GM23248 (cell line): ENCODE data around the gene CERT1. TPM values are rescaled to one million over a fixed set of nuclear protein-coding genes. Genes with fewer than 3 reads are reported as not detected.

Experiments
- DNase-seq: peaks from one replicate; pipeline ENCODE4 v3.0.0-alpha.2; 2015
- H2AFZ ChIP-seq: fragments of 200-600 bp; sonication (generic); 2 replicates; pipeline ENCODE4 v1.6.1; 2016; ENCODE audit warnings: antibody characterized with exemption
- H3F3A ChIP-seq: fragments of 200-600 bp; sonication (generic); 2 replicates; pipeline ENCODE4 v1.6.1; 2016; ENCODE audit warnings: mild to moderate bottlenecking, antibody characterized with exemption, mixed run types; ENCODE audit not compliant: insufficient read depth
- H3K27ac ChIP-seq: fragments of 200-600 bp; sonication (generic); 2 replicates; pipeline ENCODE4 v1.5.1; 2016; ENCODE audit warnings: mild to moderate bottlenecking
- H3K27me3 ChIP-seq: fragments of 200-600 bp; sonication (generic); replicated peaks from 2 replicates; pipeline ENCODE4 v1.6.1; 2016; ENCODE audit warnings: mild to moderate bottlenecking; ENCODE audit not compliant: insufficient read depth
- H3K36me3 ChIP-seq: fragments of 200-600 bp; sonication (generic); 2 replicates; pipeline ENCODE4 v1.6.1; 2016; ENCODE audit warnings: low read depth, mild to moderate bottlenecking
- H3K4me1 ChIP-seq: fragments of 200-600 bp; sonication (generic); 2 replicates; pipeline ENCODE4 v1.6.1; 2016; ENCODE audit warnings: mild to moderate bottlenecking; ENCODE audit not compliant: insufficient read depth
- H3K4me2 ChIP-seq: fragments of 200-600 bp; sonication (generic); one replicate; pipeline ENCODE4 v1.6.1; 2016; ENCODE audit warnings: mild to moderate bottlenecking; ENCODE audit not compliant: unreplicated experiment
- H3K4me3 ChIP-seq: fragments of 200-600 bp; sonication (generic); 2 replicates; pipeline ENCODE4 v1.5.1; 2016; ENCODE audit warnings: mild to moderate bottlenecking
- H3K79me2 ChIP-seq: fragments of 200-600 bp; sonication (generic); 2 replicates; pipeline ENCODE4 v1.6.1; 2016; ENCODE audit warnings: mild to moderate bottlenecking; ENCODE audit not compliant: insufficient read depth
- H3K9ac ChIP-seq: fragments of 200-600 bp; sonication (generic); 2 replicates; pipeline ENCODE4 v1.6.1; 2016; ENCODE audit warnings: mild to moderate bottlenecking
- H3K9me2 ChIP-seq: fragments of 200-600 bp; sonication (generic); 2 replicates; pipeline ENCODE4 v1.6.1; 2016; ENCODE audit warnings: mixed run types, mild to moderate bottlenecking, moderate library complexity; ENCODE audit not compliant: insufficient read depth
- H3K9me3 ChIP-seq: fragments of 200-600 bp; sonication (generic); one replicate; pipeline ENCODE4 v1.6.1; 2017; ENCODE audit warnings: low read depth
- H4K20me1 ChIP-seq: fragments of 200-600 bp; sonication (generic); 2 replicates; pipeline ENCODE4 v1.6.0; 2016; ENCODE audit not compliant: insufficient read depth
- EZH2 ChIP-seq: fragments of 200-600 bp; sonication (generic); IDR thresholded peaks from 2 replicates; pipeline ENCODE4 v1.6.1; 2018; ENCODE audit warnings: antibody characterized with exemption, mild to moderate bottlenecking; ENCODE audit not compliant: insufficient read depth, poor library complexity, severe bottlenecking
- EZH2phosphoT487 ChIP-seq: fragments of 200-600 bp; sonication (generic); IDR thresholded peaks from 2 replicates; pipeline ENCODE4 v1.6.1; 2018; ENCODE audit warnings: antibody characterized with exemption, moderate library complexity, mild to moderate bottlenecking, low read depth; ENCODE audit not compliant: insufficient read depth
- WGBS, 2 experiments: methylation state at CpG; one replicate each; pipeline ENCODE4 v1.1.6; 2015 to 2017; ENCODE audit warnings: low lambda C conversion rate in 2 of 2, low coverage in 1 of 2; ENCODE audit errors: missing lambda C conversion rate in 2 of 2; 5-methylcytosine and 5-hydroxymethylcytosine counted together
- in situ Hi-C: fragments of 300-500 bp; cut with MboI; formaldehyde crosslinking; loops from 2 replicates; pipeline ENCODE4 v1.15.0; 2020
- polyA plus RNA-seq: library from polyadenylated mRNA; unstranded; fragments of >200 nt; fragmentation: Nextera tagmentation; extraction: Ambion mirVana; gene quantifications from 2 replicates; pipeline ENCODE4 v1.2.1, GENCODE V29; 2016
- total RNA-seq: library from RNA; depleted of rRNA; stranded (reverse); fragments of >200 nt; shearing (Covaris generic); gene quantifications from 2 replicates; pipeline ENCODE4 v1.2.3, GENCODE V29; 2014

CERT1 gene
- total and polyA plus RNA-seq, 2 experiments from 2014 or later: 15.2 to 17.3 TPM

- Histone ChIP-seq H3F3A (peaks cover 6% of the 10 kb centered on the region; the same call in 1 of the 2 replicates), H3K4me1 (peaks cover 7% of the 10 kb centered on the region; the same call in 1 of the 2 replicates), H3K79me2 (peaks cover 88% of the 10 kb centered on the region), H3K27ac (peak overlapping the region; percentile 18; the same call in 1 of the 2 replicates), H3K4me3 (no peak overlapping the region), H3K36me3 (peaks cover 22% of the 10 kb centered on the region), H3K9me3 (no peaks in the 10 kb centered on the region), H3K27me3 (no peaks in the 10 kb centered on the region), H2AFZ (no peak overlapping the region), H3K4me2 (no peak overlapping the region), H3K9ac (no peak overlapping the region), H3K9me2 (no peaks in the 10 kb centered on the region), H4K20me1 (no peaks in the 10 kb centered on the region; the same call in 1 of the 2 replicates)
- WGBS, 2 experiments: 95 to 98% methylated on average over 1 of the region's 1 CpG
- no peak for DNase-seq
- in situ Hi-C loops: no loop called here
- TF ChIP-seq EZH2phosphoT487 (no peak), EZH2 (no peak)
These were observed 46.8 kb upstream of the CERT1 start for GRCh38 chr5:75558221-75558620.

- WGBS, 2 experiments: 96 to 100% methylated on average over 1 of the region's 1 CpG
- Histone ChIP-seq H3K4me3 (no peak overlapping the region), H3K9me2 (no peaks in the 10 kb centered on the region), H3K27me3 (no peaks in the 10 kb centered on the region), H3K36me3 (peaks cover 36% of the 10 kb centered on the region), H3K27ac (no peak overlapping the region), H3K9ac (no peak overlapping the region), H3K79me2 (peaks cover 58% of the 10 kb centered on the region), H3K9me3 (no peaks in the 10 kb centered on the region), H2AFZ (no peak overlapping the region), H3K4me1 (peaks cover 6% of the 10 kb centered on the region; the same call in 1 of the 2 replicates), H3F3A (peaks cover 21% of the 10 kb centered on the region; the same call in 1 of the 2 replicates), H3K4me2 (no peak overlapping the region), H4K20me1 (no peaks in the 10 kb centered on the region; the same call in 1 of the 2 replicates)
- no peak for DNase-seq
- TF ChIP-seq EZH2phosphoT487 (no peak), EZH2 (no peak)
- in situ Hi-C loops: no loop called here
These were observed 41.9 kb upstream of the CERT1 start for GRCh38 chr5:75553358-75553757.

- Histone ChIP-seq H3K9me2 (no peaks in the 10 kb centered on the region), H3K4me3 (no peak overlapping the region), H3K4me1 (peaks cover 6% of the 10 kb centered on the region; the same call in 1 of the 2 replicates), H3K79me2 (peaks cover 54% of the 10 kb centered on the region), H2AFZ (no peak overlapping the region), H3K9ac (no peak overlapping the region), H3F3A (peaks cover 17% of the 10 kb centered on the region; the same call in 1 of the 2 replicates), H3K9me3 (no peaks in the 10 kb centered on the region), H4K20me1 (no peaks in the 10 kb centered on the region; the same call in 1 of the 2 replicates), H3K27ac (no peak overlapping the region), H3K4me2 (no peak overlapping the region), H3K36me3 (peaks cover 30% of the 10 kb centered on the region), H3K27me3 (no peaks in the 10 kb centered on the region)
- 99 to 100% methylated on average over 2 of the region's 2 CpGs for WGBS, 2 experiments
- in situ Hi-C loops: no loop called here
- no peak for DNase-seq
- no peak for TF ChIP-seq EZH2
- TF ChIP-seq EZH2phosphoT487: no peak
These were observed 41.3 kb upstream of the CERT1 start for GRCh38 chr5:75552764-75553163.

GRCh38 chr5:75551471-75551870 lies 40.0 kb upstream of the CERT1 start:
- no peak overlapping the region for H3K27ac ChIP-seq
- peaks cover 53% of the 10 kb centered on the region for H3K79me2 ChIP-seq

More at GRCh38 chr5:75551471-75551870, 40.0 kb upstream of the CERT1 start:
- Histone ChIP-seq H3K9me3 (no peaks in the 10 kb centered on the region), H3K4me2 (no peak overlapping the region), H4K20me1 (no peaks in the 10 kb centered on the region; the same call in 1 of the 2 replicates), H3K4me1 (peaks cover 6% of the 10 kb centered on the region; the same call in 1 of the 2 replicates), H2AFZ (no peak overlapping the region), H3K36me3 (peaks cover 24% of the 10 kb centered on the region), H3K9ac (no peak overlapping the region), H3F3A (peaks cover 17% of the 10 kb centered on the region; the same call in 1 of the 2 replicates), H3K27me3 (no peaks in the 10 kb centered on the region), H3K9me2 (no peaks in the 10 kb centered on the region), H3K4me3 (no peak overlapping the region)
- in situ Hi-C loops: no loop called here
- TF ChIP-seq EZH2phosphoT487 (no peak), EZH2 (no peak)
- WGBS, 2 experiments: 33 to 35% methylated on average over 3 of the region's 3 CpGs
- DNase-seq: peak; percentile 66
